GM19099 (cell line): ENCODE results near the gene DOCK9.

Experiments
- POLR2A ChIP-seq: IDR thresholded peaks from 3 replicates; pipeline ENCODE4 v1.6.1; 2011; ENCODE audit warnings: low read depth; ENCODE audit not compliant: insufficient read length; ENCODE audit errors: extremely low read depth

The DOCK9 gene

GRCh38 chr13:98796191-98796590, 181.7 kb downstream of the DOCK9 start:
- no peak for TF ChIP-seq POLR2A

GRCh38 chr13:98795220-98795619, 182.6 kb downstream of the DOCK9 start:
- no peak for TF ChIP-seq POLR2A

GRCh38 chr13:98794498-98794897, 183.4 kb downstream of the DOCK9 start:
- no peak for TF ChIP-seq POLR2A

- no peak for TF ChIP-seq POLR2A
Observed at GRCh38 chr13:98792785-98793495, 184.9 kb downstream of the DOCK9 start.

GRCh38 chr13:98792321-98792720, 185.5 kb downstream of the DOCK9 start:
- TF ChIP-seq POLR2A: no peak

GRCh38 chr13:98791611-98792010, 186.3 kb downstream of the DOCK9 start:
- TF ChIP-seq POLR2A: no peak

GRCh38 chr13:98787996-98788395, 189.9 kb downstream of the DOCK9 start:
- TF ChIP-seq POLR2A: no peak

- no peak for TF ChIP-seq POLR2A
Observed at GRCh38 chr13:98787173-98787572, 190.7 kb downstream of the DOCK9 start.

GRCh38 chr13:98786023-98786422, 191.8 kb downstream of the DOCK9 start:
- TF ChIP-seq POLR2A: no peak

GRCh38 chr13:98785405-98785804, 192.5 kb downstream of the DOCK9 start:
- TF ChIP-seq POLR2A: no peak

GRCh38 chr13:98784666-98785065, 193.2 kb downstream of the DOCK9 start:
- no peak for TF ChIP-seq POLR2A

- no peak for TF ChIP-seq POLR2A
Observed at GRCh38 chr13:98783856-98784478, 193.9 kb downstream of the DOCK9 start.

- no peak for TF ChIP-seq POLR2A
Observed at GRCh38 chr13:98782654-98783053, 195.2 kb downstream of the DOCK9 start.

GRCh38 chr13:98781905-98782304, 196.0 kb downstream of the DOCK9 start:
- no peak for TF ChIP-seq POLR2A

- no peak for TF ChIP-seq POLR2A
Observed at GRCh38 chr13:98781470-98781869, 196.4 kb downstream of the DOCK9 start.

GRCh38 chr13:98781045-98781444, 196.8 kb downstream of the DOCK9 start:
- TF ChIP-seq POLR2A: no peak
